Left lung (tissue), 10 donors: ENCODE measurements around the gene NCOA6. TPM values are rescaled to one million over a fixed set of nuclear protein-coding genes. Genes with fewer than 3 reads are reported as not detected.
"Not testable (repeated sequence)": the region's sequence is repeated elsewhere in the genome, so short reads cannot be mapped to it uniquely, and the experiment has no call there.

ENCODE experiments used
- ATAC-seq: fragments of 200-7000 bp; cut with Tn5 transposase; one replicate; pipeline ENCODE4 v1.9.1; 2020; ENCODE audit warnings: moderate library complexity
- DNase-seq, 4 donors: peaks; one replicate each; pipeline ENCODE4 v3.0.0-alpha.2; 2013 to 2020
- H3K27ac ChIP-seq, 2 donors: fragments of 200-600 bp; sonication (generic) in 1 of 2; one replicate each; pipeline versions ENCODE4 v1.5.0 to v1.8.0; 2020 to 2021
- H3K27me3 ChIP-seq, 2 donors: fragments of 200-600 bp; sonication (generic) in 1 of 2; one replicate each; pipeline versions ENCODE4 v1.5.0 to v1.8.0; 2020 to 2021
- H3K36me3 ChIP-seq, 2 donors: fragments of 200-600 bp; sonication (generic) in 1 of 2; one replicate each; pipeline versions ENCODE4 v1.5.0 to v1.8.0; 2020 to 2021
- H3K4me1 ChIP-seq, 2 donors: fragments of 200-600 bp; one replicate each; pipeline ENCODE4 v1.8.0; 2021
- H3K4me3 ChIP-seq, 2 donors: fragments of 200-600 bp; sonication (generic) in 1 of 2; one replicate each; pipeline versions ENCODE4 v1.5.0 to v1.8.0; 2020 to 2021; ENCODE audit warnings: mild to moderate bottlenecking in 1 of 2
- H3K9me3 ChIP-seq, 2 donors: fragments of 200-600 bp; sonication (generic) in 1 of 2; one replicate each; pipeline versions ENCODE4 v1.5.0 to v1.8.0; 2020 to 2021
- intact Hi-C, 2 donors: fragments of 100-400 bp; cut with DNase I; formaldehyde crosslinking; loops; one replicate each; pipeline versions ENCODE4 v1.11.2 to v1.14.2; 2022
- polyA plus RNA-seq, 6 donors: library from polyadenylated mRNA; unstranded; fragments of 120-200 nt; gene quantifications; one replicate each; pipeline ENCODE4 v1.2.1, GENCODE V29; 2013; ENCODE audit not compliant: insufficient read length in 6 of 6
- total RNA-seq, 2 donors: library from RNA; stranded (reverse); fragmentation: NEBNext Ultra II Directional; extraction: Animal tissue kit (Norgen Biotek cat#: 25700); gene quantifications; one replicate each; pipeline ENCODE4 v1.2.1, GENCODE V29; 2021
- TF ChIP-seq, protein P1 (sequence below), 2 donors: fragments of 200-600 bp; sonication (generic) in 1 of 2; IDR thresholded peaks; one replicate each; pipeline versions ENCODE4 v1.5.0 to v1.8.0; 2021; ENCODE audit warnings: antibody characterized with exemption in 2 of 2
- donor health status: DM: no; HTN: yes; CAD: no.
- donor health status: DM: no; HTN: no; CAD: no.

The NCOA6 gene
- total and polyA plus RNA-seq, 8 donors: 26.0 to 52.3 (median 45.0) TPM

DNA sequence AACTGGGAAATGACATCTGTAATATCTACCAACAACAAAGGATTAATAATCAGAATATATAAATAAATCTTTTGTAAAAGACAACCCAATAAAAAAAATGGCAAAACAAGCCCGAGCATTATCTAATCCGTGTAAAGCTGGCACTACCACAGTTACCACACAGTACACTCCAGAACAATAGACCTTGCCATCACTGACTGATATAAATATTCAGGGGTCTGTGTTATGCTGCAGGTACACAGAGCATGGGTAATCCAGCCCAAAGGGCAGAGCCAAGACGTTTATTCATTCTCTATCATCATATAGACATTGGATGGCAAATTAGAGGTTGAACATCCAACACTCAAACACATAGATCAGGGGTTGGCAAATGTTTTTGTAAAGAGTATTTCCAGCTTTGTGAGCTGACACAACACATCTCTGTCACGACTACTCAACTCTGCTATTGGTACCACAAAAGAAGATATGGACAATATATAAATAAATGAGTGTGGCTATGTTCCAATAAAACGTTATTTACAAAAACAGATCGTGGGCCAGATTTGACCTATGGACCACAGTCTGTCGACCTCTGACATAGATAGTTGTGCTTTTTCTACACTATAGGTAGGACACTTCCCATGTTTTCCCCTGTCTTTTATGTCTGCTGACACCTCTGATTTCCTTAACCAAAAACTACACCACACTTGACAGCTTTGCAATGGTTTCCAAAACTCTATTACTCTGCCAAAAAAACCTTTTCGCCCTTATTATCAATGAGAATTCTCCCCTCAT lies 4.5 kb downstream of the NCOA6 start:
- intact Hi-C loops: no loop called here
- ATAC-seq: no peak
- Histone ChIP-seq H3K36me3 (no peaks in the 10 kb centered on the region), H3K4me3 (no peak overlapping the region), H3K27ac (no peak overlapping the region), H3K4me1 (peaks cover 9 to 62% of the 10 kb centered on the region in 2 donors), H3K9me3 (no peaks in the 10 kb centered on the region), H3K27me3 (no peaks in the 10 kb centered on the region)
- TF ChIP-seq, protein P1, sequence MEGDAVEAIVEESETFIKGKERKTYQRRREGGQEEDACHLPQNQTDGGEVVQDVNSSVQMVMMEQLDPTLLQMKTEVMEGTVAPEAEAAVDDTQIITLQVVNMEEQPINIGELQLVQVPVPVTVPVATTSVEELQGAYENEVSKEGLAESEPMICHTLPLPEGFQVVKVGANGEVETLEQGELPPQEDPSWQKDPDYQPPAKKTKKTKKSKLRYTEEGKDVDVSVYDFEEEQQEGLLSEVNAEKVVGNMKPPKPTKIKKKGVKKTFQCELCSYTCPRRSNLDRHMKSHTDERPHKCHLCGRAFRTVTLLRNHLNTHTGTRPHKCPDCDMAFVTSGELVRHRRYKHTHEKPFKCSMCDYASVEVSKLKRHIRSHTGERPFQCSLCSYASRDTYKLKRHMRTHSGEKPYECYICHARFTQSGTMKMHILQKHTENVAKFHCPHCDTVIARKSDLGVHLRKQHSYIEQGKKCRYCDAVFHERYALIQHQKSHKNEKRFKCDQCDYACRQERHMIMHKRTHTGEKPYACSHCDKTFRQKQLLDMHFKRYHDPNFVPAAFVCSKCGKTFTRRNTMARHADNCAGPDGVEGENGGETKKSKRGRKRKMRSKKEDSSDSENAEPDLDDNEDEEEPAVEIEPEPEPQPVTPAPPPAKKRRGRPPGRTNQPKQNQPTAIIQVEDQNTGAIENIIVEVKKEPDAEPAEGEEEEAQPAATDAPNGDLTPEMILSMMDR (IDR thresholded peaks at IDR 0.05): no peak
- no peak for DNase-seq

- H3K27ac ChIP-seq: no peak overlapping the region
- DNase-seq (no peak), ATAC-seq (no peak)
- no peaks in the 10 kb centered on the region for H3K27me3 ChIP-seq
- intact Hi-C loops: no loop called here
- peaks cover 0 to 45% of the 10 kb centered on the region in 2 donors for H3K4me1 ChIP-seq
- no peaks in the 10 kb centered on the region for H3K9me3 ChIP-seq
- no peaks in the 10 kb centered on the region for H3K36me3 ChIP-seq
- H3K4me3 ChIP-seq: no peak overlapping the region
- TF ChIP-seq, protein P1 (IDR thresholded peaks at IDR 0.05): no peak
Measured at GRCh38 chr20:34817801-34818200, 7.7 kb downstream of the NCOA6 start.

DNA sequence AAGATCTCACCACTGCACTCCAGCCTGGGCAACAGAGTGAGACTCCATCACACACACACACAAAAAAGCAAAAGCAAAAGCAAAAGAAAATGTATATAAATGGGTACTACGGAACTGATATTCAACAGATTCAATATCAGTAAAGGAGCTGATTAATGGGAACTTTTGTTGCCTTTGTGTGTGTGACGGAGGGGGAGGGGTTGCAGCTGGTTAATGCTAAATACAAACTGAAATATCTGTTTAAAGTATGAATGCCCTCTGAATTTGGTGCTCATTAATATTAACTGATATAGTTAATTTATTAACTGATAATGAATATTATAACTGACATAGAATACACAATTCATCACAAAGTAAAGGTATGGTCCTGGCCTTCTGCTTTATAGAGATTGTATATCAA lies 8.4 kb downstream of the NCOA6 start:
- TF ChIP-seq, protein P1 (IDR thresholded peaks at IDR 0.05): no peak
- no peak for DNase-seq

DNA sequence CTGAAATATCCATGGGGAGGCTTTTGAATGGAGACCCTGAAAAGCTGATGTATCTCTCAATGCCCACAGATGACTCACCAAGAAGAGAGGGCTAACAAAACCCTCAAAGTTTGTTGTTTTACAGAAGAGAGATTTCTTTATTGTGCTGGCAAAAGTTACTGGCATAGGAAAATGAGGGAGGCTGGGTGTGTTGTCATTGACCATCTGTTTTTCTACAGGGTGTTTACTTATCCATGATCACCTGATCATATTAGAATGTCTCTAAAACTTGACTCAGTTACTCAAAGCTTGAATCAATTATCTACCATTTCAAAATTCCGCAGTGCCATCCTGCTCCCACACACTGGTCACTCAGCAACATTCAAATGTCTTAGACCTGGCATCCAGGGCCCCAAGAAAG lies 9.8 kb downstream of the NCOA6 start:
- ATAC-seq (no peak), DNase-seq (no peak)
- Histone ChIP-seq H3K4me1 (peaks cover 0 to 48% of the 10 kb centered on the region in 2 donors), H3K9me3 (no peaks in the 10 kb centered on the region), H3K36me3 (no peaks in the 10 kb centered on the region), H3K27me3 (no peaks in the 10 kb centered on the region), H3K27ac (no peak overlapping the region), H3K4me3 (no peak overlapping the region)
- intact Hi-C loops: no loop called here
- TF ChIP-seq, protein P1 (IDR thresholded peaks at IDR 0.05): no peak

More for the DNA sequence above, 8.4 kb downstream of the NCOA6 start:
- intact Hi-C loops: no loop called here
- no peak for ATAC-seq
- no peak overlapping the region for H3K27ac ChIP-seq
- H3K4me3 ChIP-seq: no peak overlapping the region
- no peaks in the 10 kb centered on the region for H3K36me3 ChIP-seq
- H3K9me3 ChIP-seq: no peaks in the 10 kb centered on the region
- no peaks in the 10 kb centered on the region for H3K27me3 ChIP-seq
- H3K4me1 ChIP-seq: peaks cover 0 to 42% of the 10 kb centered on the region in 2 donors

GRCh38 chr20:34808583-34808982 lies 16.9 kb downstream of the NCOA6 start:
- no peak overlapping the region for H3K4me3 ChIP-seq
- TF ChIP-seq, protein P1 (IDR thresholded peaks at IDR 0.05): no peak
- ATAC-seq (no peak), DNase-seq (no peak)
- no peaks in the 10 kb centered on the region for H3K27me3 ChIP-seq
- H3K9me3 ChIP-seq: no peaks in the 10 kb centered on the region
- peaks cover 0 to 13% of the 10 kb centered on the region in 2 donors for H3K4me1 ChIP-seq
- no peaks in the 10 kb centered on the region for H3K36me3 ChIP-seq
- no peak overlapping the region for H3K27ac ChIP-seq
- intact Hi-C loops: no loop called here

GRCh38 chr20:34807944-34808465 lies 17.4 kb downstream of the NCOA6 start:
- ATAC-seq, H3K36me3 ChIP-seq, DNase-seq, intact Hi-C loops, H3K4me3 ChIP-seq, H3K27me3 ChIP-seq, H3K27ac ChIP-seq, H3K9me3 ChIP-seq: not testable (repeated sequence)
- peaks cover 0 to 13% of the 10 kb centered on the region in 2 donors for H3K4me1 ChIP-seq
